Large intestine (tissue), 3 donors: ENCODE results near the gene FASTK. TPM values are rescaled to one million over a fixed set of nuclear protein-coding genes. Genes with fewer than 3 reads are reported as not detected.
A peak's percentile ranks its signal among the peaks of the same experiment; 100 is the strongest.

ENCODE experiments used
- DNase-seq, 2 donors: peaks; one replicate each; pipeline versions ENCODE4 v3.0.0 to v3.0.0-alpha.2; 2013
- H3K27ac ChIP-seq: one replicate; pipeline ENCODE4 v1.5.1; 2013; ENCODE audit warnings: low read length
- H3K27me3 ChIP-seq: 2 replicates; pipeline ENCODE4 v1.6.1; 2013; ENCODE audit warnings: low read length; ENCODE audit not compliant: control insufficient read depth, insufficient read depth
- H3K36me3 ChIP-seq: 2 replicates; pipeline ENCODE4 v1.6.1; 2013; ENCODE audit warnings: low read length; ENCODE audit not compliant: control insufficient read depth, insufficient read depth
- H3K4me1 ChIP-seq: one replicate; pipeline ENCODE4 v1.6.1; 2013; ENCODE audit warnings: low read length; ENCODE audit not compliant: control insufficient read depth, insufficient read depth
- H3K4me3 ChIP-seq: one replicate; pipeline ENCODE4 v1.5.1; 2013; ENCODE audit warnings: low read length
- H3K9me3 ChIP-seq: one replicate; pipeline ENCODE4 v1.6.1; 2013; ENCODE audit warnings: mild to moderate bottlenecking, low read depth, low read length, moderate library complexity; ENCODE audit not compliant: control insufficient read depth
- WGBS: methylation state at CpG from one replicate; pipeline ENCODE4 v1.1.5; 2013; ENCODE audit warnings: low lambda C conversion rate; ENCODE audit not compliant: insufficient coverage; 5-methylcytosine and 5-hydroxymethylcytosine counted together
- polyA plus RNA-seq: library from polyadenylated mRNA; unstranded; fragments of 120-200 nt; gene quantifications from one replicate; pipeline ENCODE4 v1.2.1, GENCODE V29; 2013

FASTK gene
- polyA plus RNA-seq, 1 donor: 90.4 TPM

- no peak for DNase-seq
- Histone ChIP-seq H3K27ac (no peak overlapping the region), H3K9me3 (peaks cover 7% of the 10 kb centered on the region), H3K4me1 (peaks cover 18% of the 10 kb centered on the region), H3K36me3 (peaks cover 58% of the 10 kb centered on the region), H3K4me3 (peak overlapping the region; percentile 48), H3K27me3 (no peaks in the 10 kb centered on the region)
- 90% methylated on average over 2 of the region's 14 CpGs for WGBS
Measured at GRCh38 chr7:151124899-151125399, 44.3 kb upstream of the FASTK start.

GRCh38 chr7:151124481-151124880 is 43.9 kb upstream of the FASTK start:
- peaks cover 15% of the 10 kb centered on the region for H3K4me1 ChIP-seq
- H3K36me3 ChIP-seq: peaks cover 60% of the 10 kb centered on the region
- H3K27me3 ChIP-seq: no peaks in the 10 kb centered on the region
- H3K9me3 ChIP-seq: peaks cover 7% of the 10 kb centered on the region
- H3K4me3 ChIP-seq: no peak overlapping the region
- no peak overlapping the region for H3K27ac ChIP-seq
- no CpG with 5 or more reads among the region's 7 CpGs for WGBS
- no peak for DNase-seq

GRCh38 chr7:151123822-151124464 is 43.3 kb upstream of the FASTK start:
- Histone ChIP-seq H3K36me3 (peaks cover 61% of the 10 kb centered on the region), H3K4me1 (peaks cover 12% of the 10 kb centered on the region), H3K9me3 (peaks cover 7% of the 10 kb centered on the region), H3K4me3 (no peak overlapping the region), H3K27me3 (no peaks in the 10 kb centered on the region), H3K27ac (no peak overlapping the region)
- DNase-seq: peak; percentile 70 to 77
- WGBS: no CpG with 5 or more reads among the region's 24 CpGs

- Histone ChIP-seq H3K4me1 (peaks cover 12% of the 10 kb centered on the region), H3K27me3 (no peaks in the 10 kb centered on the region), H3K36me3 (peaks cover 61% of the 10 kb centered on the region), H3K4me3 (no peak overlapping the region), H3K9me3 (peaks cover 7% of the 10 kb centered on the region), H3K27ac (no peak overlapping the region)
- no peak for DNase-seq
- WGBS: 81% methylated on average over 3 of the region's 50 CpGs
Measured at GRCh38 chr7:151123158-151123821, 42.7 kb upstream of the FASTK start.

- Histone ChIP-seq H3K9me3 (peaks cover 7% of the 10 kb centered on the region), H3K4me1 (peaks cover 12% of the 10 kb centered on the region), H3K27me3 (no peaks in the 10 kb centered on the region), H3K27ac (no peak overlapping the region), H3K4me3 (no peak overlapping the region), H3K36me3 (peaks cover 61% of the 10 kb centered on the region)
- DNase-seq: no peak
- no CpG with 5 or more reads among the region's 29 CpGs for WGBS
Measured at GRCh38 chr7:151122796-151123157, 42.2 kb upstream of the FASTK start.

- H3K4me3 ChIP-seq: no peak overlapping the region
- WGBS: 70% methylated on average over 10 of the region's 24 CpGs
- peaks cover 65% of the 10 kb centered on the region for H3K36me3 ChIP-seq
- H3K9me3 ChIP-seq: peaks cover 7% of the 10 kb centered on the region
- peaks cover 12% of the 10 kb centered on the region for H3K4me1 ChIP-seq
- no peak overlapping the region for H3K27ac ChIP-seq
- no peaks in the 10 kb centered on the region for H3K27me3 ChIP-seq
- DNase-seq: no peak
Measured at GRCh38 chr7:151122276-151122675, 41.7 kb upstream of the FASTK start.

GRCh38 chr7:151121380-151122170 is 41.0 kb upstream of the FASTK start:
- Histone ChIP-seq H3K4me1 (peaks cover 12% of the 10 kb centered on the region), H3K36me3 (peaks cover 71% of the 10 kb centered on the region), H3K27me3 (no peaks in the 10 kb centered on the region), H3K9me3 (peaks cover 7% of the 10 kb centered on the region), H3K27ac (no peak overlapping the region), H3K4me3 (no peak overlapping the region)
- WGBS: 88% methylated on average over 6 of the region's 30 CpGs
- DNase-seq: no peak

- peaks cover 7% of the 10 kb centered on the region for H3K9me3 ChIP-seq
- H3K4me1 ChIP-seq: peaks cover 12% of the 10 kb centered on the region
- WGBS: no CpG with 5 or more reads among the region's 22 CpGs
- peaks cover 72% of the 10 kb centered on the region for H3K36me3 ChIP-seq
- H3K27me3 ChIP-seq: no peaks in the 10 kb centered on the region
- H3K4me3 ChIP-seq: no peak overlapping the region
- H3K27ac ChIP-seq: no peak overlapping the region
- DNase-seq: no peak
Measured at GRCh38 chr7:151120896-151121295, 40.3 kb upstream of the FASTK start.

GRCh38 chr7:151119902-151120301 is 39.3 kb upstream of the FASTK start:
- H3K4me3 ChIP-seq: no peak overlapping the region
- WGBS: no CpG with 5 or more reads among the region's 27 CpGs
- no peak overlapping the region for H3K27ac ChIP-seq
- DNase-seq: no peak
- H3K36me3 ChIP-seq: peaks cover 70% of the 10 kb centered on the region
- peaks cover 6% of the 10 kb centered on the region for H3K4me1 ChIP-seq
- H3K27me3 ChIP-seq: no peaks in the 10 kb centered on the region
- peaks cover 7% of the 10 kb centered on the region for H3K9me3 ChIP-seq

- Histone ChIP-seq H3K27ac (no peak overlapping the region), H3K4me3 (no peak overlapping the region), H3K27me3 (peaks cover 4% of the 10 kb centered on the region), H3K4me1 (peaks cover 8% of the 10 kb centered on the region), H3K36me3 (peaks cover 62% of the 10 kb centered on the region), H3K9me3 (peaks cover 7% of the 10 kb centered on the region)
- no peak for DNase-seq
- WGBS: no CpG with 5 or more reads among the region's 13 CpGs
Measured at GRCh38 chr7:151119055-151119415, 38.4 kb upstream of the FASTK start.
